Trophoblast cell (in vitro differentiated cells and primary cell): ENCODE data around the gene SAP30L.

Experiments used
- DNase-seq, 2 donors: peaks; one replicate each; pipeline ENCODE4 v3.0.0-alpha.2; 2016
- H2AFZ ChIP-seq: 2 replicates; pipeline ENCODE4 v1.6.1; 2013; ENCODE audit warnings: low read length, moderate library complexity, mild to moderate bottlenecking; ENCODE audit not compliant: insufficient read depth, poor library complexity
- H2AK5ac ChIP-seq: 2 replicates; pipeline ENCODE4 v1.6.1; 2013; ENCODE audit warnings: mild to moderate bottlenecking, low read length
- H2BK120ac ChIP-seq: 2 replicates; pipeline ENCODE4 v1.6.1; 2013; ENCODE audit warnings: low read length, mild to moderate bottlenecking, moderate library complexity; ENCODE audit not compliant: insufficient read depth, poor library complexity
- H2BK12ac ChIP-seq: 2 replicates; pipeline ENCODE4 v1.6.1; 2013; ENCODE audit warnings: mild to moderate bottlenecking, low read length, moderate library complexity
- H2BK5ac ChIP-seq: 2 replicates; pipeline ENCODE4 v1.6.1; 2013; ENCODE audit warnings: low read length, low read depth, moderate library complexity, mild to moderate bottlenecking; ENCODE audit not compliant: poor library complexity
- H3K14ac ChIP-seq: 2 replicates; pipeline ENCODE4 v1.6.1; 2013; ENCODE audit warnings: mild to moderate bottlenecking, low read length
- H3K18ac ChIP-seq: 2 replicates; pipeline ENCODE4 v1.6.1; 2013; ENCODE audit warnings: mild to moderate bottlenecking, low read length
- H3K23ac ChIP-seq: 2 replicates; pipeline ENCODE4 v1.6.1; 2013; ENCODE audit warnings: low read length
- H3K27ac ChIP-seq: 2 replicates; pipeline ENCODE4 v1.5.1; 2013; ENCODE audit warnings: low read depth, mild to moderate bottlenecking, inconsistent platforms, low read length, moderate library complexity
- H3K27me3 ChIP-seq: 2 replicates; pipeline ENCODE4 v1.6.1; 2013; ENCODE audit warnings: inconsistent platforms, mild to moderate bottlenecking, low read length, moderate library complexity; ENCODE audit not compliant: insufficient read depth
- H3K36me3 ChIP-seq, 2 experiments: 1 replicate in 1 of 2; 2 replicates in 1 of 2; pipeline ENCODE4 v1.6.1; 2013; ENCODE audit warnings: low read length in 2 of 2, mild to moderate bottlenecking in 2 of 2, moderate library complexity in 1 of 2; ENCODE audit not compliant: insufficient read depth in 2 of 2, control insufficient read depth in 1 of 2
- H3K4ac ChIP-seq: 2 replicates; pipeline ENCODE4 v1.6.1; 2013; ENCODE audit warnings: low read depth, mild to moderate bottlenecking, low read length, moderate library complexity
- H3K4me1 ChIP-seq, 2 experiments: 1 replicate in 1 of 2; 2 replicates in 1 of 2; pipeline ENCODE4 v1.6.1; 2013; ENCODE audit warnings: low read length in 2 of 2, mild to moderate bottlenecking in 2 of 2, moderate library complexity in 1 of 2; ENCODE audit not compliant: insufficient read depth in 2 of 2, control insufficient read depth in 1 of 2
- H3K4me2 ChIP-seq: 2 replicates; pipeline ENCODE4 v1.6.1; 2013; ENCODE audit warnings: inconsistent platforms, mild to moderate bottlenecking, low read length, moderate library complexity
- H3K4me3 ChIP-seq: 2 replicates; pipeline ENCODE4 v1.5.1; 2013; ENCODE audit warnings: mild to moderate bottlenecking, low read depth, low read length, inconsistent platforms
- H3K79me1 ChIP-seq: one replicate; pipeline ENCODE4 v1.6.1; 2013; ENCODE audit warnings: low read length
- H3K79me2 ChIP-seq: 2 replicates; pipeline ENCODE4 v1.6.1; 2013; ENCODE audit warnings: low read length, mild to moderate bottlenecking; ENCODE audit not compliant: control insufficient read depth, insufficient read depth, poor library complexity
- H3K9ac ChIP-seq: 2 replicates; pipeline ENCODE4 v1.6.1; 2013; ENCODE audit warnings: mild to moderate bottlenecking, low read length
- H3K9me3 ChIP-seq: 2 replicates; pipeline ENCODE4 v1.6.1; 2013; ENCODE audit warnings: low read depth, mild to moderate bottlenecking, control low read depth, inconsistent platforms, low read length; ENCODE audit not compliant: insufficient read depth
- H4K12ac ChIP-seq: 2 replicates; pipeline ENCODE4 v1.6.1; 2013; ENCODE audit warnings: low read depth, mild to moderate bottlenecking, low read length, moderate library complexity
- H4K8ac ChIP-seq: 2 replicates; pipeline ENCODE4 v1.6.1; 2013; ENCODE audit warnings: low read depth, mild to moderate bottlenecking, low read length, moderate library complexity
- H4K91ac ChIP-seq: one replicate; pipeline ENCODE4 v1.6.1; 2013; ENCODE audit warnings: low read depth, mild to moderate bottlenecking, low read length, moderate library complexity
- WGBS: extraction: QIAGEN DNeasy Blood & Tissue Kit; methylation state at CpG from one replicate; pipeline ENCODE4 v1.1.7; 2013; ENCODE audit warnings: missing lambda C conversion rate; ENCODE audit not compliant: insufficient read length, insufficient coverage; ENCODE audit errors: extremely low coverage; 5-methylcytosine and 5-hydroxymethylcytosine counted together

Gene SAP30L

GRCh38 chr5:154411338-154411737, 34.5 kb upstream of the SAP30L start:
- Histone ChIP-seq H4K8ac (no peak overlapping the region), H3K27ac (no peak overlapping the region), H2AK5ac (no peak overlapping the region), H3K36me3 (peaks cover 45 to 50% of the 10 kb centered on the region in 2 experiments), H3K18ac (no peak overlapping the region), H2BK5ac (no peak overlapping the region), H3K79me2 (no peaks in the 10 kb centered on the region), H2BK120ac (no peak overlapping the region), H2BK12ac (no peak overlapping the region), H3K4me1 (no peaks in the 10 kb centered on the region), H3K14ac (no peak overlapping the region), H3K9ac (peak overlapping the region; percentile 6), H2AFZ (no peak overlapping the region), H4K91ac (no peak overlapping the region), H3K79me1 (no peaks in the 10 kb centered on the region), H3K9me3 (no peaks in the 10 kb centered on the region), H3K4ac (no peak overlapping the region), H3K4me3 (no peak overlapping the region), H3K4me2 (no peak overlapping the region), H3K23ac (no peak overlapping the region), H4K12ac (no peak overlapping the region), H3K27me3 (no peaks in the 10 kb centered on the region)
- DNase-seq = no peak
- WGBS = no CpG with 5 or more reads among the region's 5 CpGs

GRCh38 chr5:154412316-154412715, 33.5 kb upstream of the SAP30L start:
- Histone ChIP-seq H2BK120ac (no peak overlapping the region), H3K36me3 (peaks cover 54 to 60% of the 10 kb centered on the region in 2 experiments)
- no CpG with 5 or more reads among the region's 3 CpGs for WGBS

GRCh38 chr5:154412925-154413324, 32.9 kb upstream of the SAP30L start:
- H3K14ac ChIP-seq = no peak overlapping the region
- H3K4ac ChIP-seq = no peak overlapping the region
- H3K18ac ChIP-seq = no peak overlapping the region
- H3K23ac ChIP-seq = no peak overlapping the region
- no peak for DNase-seq
- H2AK5ac ChIP-seq = no peak overlapping the region
- H2BK5ac ChIP-seq = no peak overlapping the region
- H3K79me1 ChIP-seq = no peaks in the 10 kb centered on the region
- no peaks in the 10 kb centered on the region for H3K27me3 ChIP-seq
- no peaks in the 10 kb centered on the region for H3K79me2 ChIP-seq
- H2BK12ac ChIP-seq = no peak overlapping the region
- no peaks in the 10 kb centered on the region for H3K4me1 ChIP-seq
- H3K27ac ChIP-seq = no peak overlapping the region
- no peak overlapping the region for H4K91ac ChIP-seq
- peaks cover 59 to 66% of the 10 kb centered on the region in 2 experiments for H3K36me3 ChIP-seq
- no peak overlapping the region for H2BK120ac ChIP-seq
- no peak overlapping the region for H3K4me2 ChIP-seq
- no peak overlapping the region for H3K9ac ChIP-seq
- H2AFZ ChIP-seq = no peak overlapping the region
- H4K12ac ChIP-seq = no peak overlapping the region
- H3K4me3 ChIP-seq = no peak overlapping the region
- peaks cover 3% of the 10 kb centered on the region for H3K9me3 ChIP-seq
- no CpG with 5 or more reads among the region's 9 CpGs for WGBS
- H4K8ac ChIP-seq = no peak overlapping the region

More at GRCh38 chr5:154412316-154412715, 33.5 kb upstream of the SAP30L start:
- Histone ChIP-seq H3K4me1 (no peaks in the 10 kb centered on the region), H2AK5ac (no peak overlapping the region), H2AFZ (no peak overlapping the region), H3K79me2 (no peaks in the 10 kb centered on the region), H2BK12ac (no peak overlapping the region), H4K12ac (no peak overlapping the region), H3K4me3 (no peak overlapping the region), H3K23ac (no peak overlapping the region), H3K9me3 (peaks cover 3% of the 10 kb centered on the region), H3K4ac (no peak overlapping the region), H3K14ac (no peak overlapping the region), H3K4me2 (no peak overlapping the region), H4K91ac (no peak overlapping the region), H3K79me1 (no peaks in the 10 kb centered on the region), H3K27ac (no peak overlapping the region), H3K27me3 (no peaks in the 10 kb centered on the region), H4K8ac (no peak overlapping the region), H2BK5ac (no peak overlapping the region), H3K9ac (no peak overlapping the region), H3K18ac (no peak overlapping the region)
- no peak for DNase-seq

GRCh38 chr5:154415114-154415513, 30.7 kb upstream of the SAP30L start:
- no peak overlapping the region for H2BK120ac ChIP-seq
- no peaks in the 10 kb centered on the region for H3K79me2 ChIP-seq
- no peak overlapping the region for H3K4me3 ChIP-seq
- WGBS = no CpG with 5 or more reads among the region's 6 CpGs
- H3K14ac ChIP-seq = no peak overlapping the region
- H2BK12ac ChIP-seq = no peak overlapping the region
- no peak overlapping the region for H3K4ac ChIP-seq
- H2AFZ ChIP-seq = no peak overlapping the region
- H2AK5ac ChIP-seq = no peak overlapping the region
- no peaks in the 10 kb centered on the region for H3K27me3 ChIP-seq
- H3K4me2 ChIP-seq = no peak overlapping the region
- H3K4me1 ChIP-seq = no peaks in the 10 kb centered on the region
- H3K18ac ChIP-seq = no peak overlapping the region
- no peak overlapping the region for H4K91ac ChIP-seq
- no peak overlapping the region for H3K23ac ChIP-seq
- no peak overlapping the region for H3K27ac ChIP-seq
- H4K8ac ChIP-seq = no peak overlapping the region
- no peak overlapping the region for H2BK5ac ChIP-seq
- H3K9ac ChIP-seq = no peak overlapping the region
- peaks cover 54 to 75% of the 10 kb centered on the region in 2 experiments for H3K36me3 ChIP-seq
- H3K9me3 ChIP-seq = peaks cover 3% of the 10 kb centered on the region
- no peaks in the 10 kb centered on the region for H3K79me1 ChIP-seq
- H4K12ac ChIP-seq = no peak overlapping the region
- DNase-seq = no peak
